Osteocyte (in vitro differentiated cells): Measurements from ENCODE around the gene FBLIM1. TPM values are rescaled to one million over a fixed set of nuclear protein-coding genes. Genes with fewer than 3 reads are reported as not detected.

ENCODE experiments used
- DNase-seq: peaks from one replicate; pipeline ENCODE4 v3.0.0; 2021; ENCODE audit warnings: mixed read lengths; ENCODE audit not compliant: unreplicated experiment; ENCODE audit errors: extremely low spot score
- H3K27ac Mint-ChIP-seq: one replicate; pipeline ENCODE4 v1.8.0; 2021; ENCODE audit warnings: mild to moderate bottlenecking, mixed read lengths; ENCODE audit not compliant: unreplicated experiment
- H3K27me3 Mint-ChIP-seq: one replicate; pipeline ENCODE4 v1.8.0; 2021; ENCODE audit warnings: mixed read lengths; ENCODE audit not compliant: unreplicated experiment
- H3K36me3 Mint-ChIP-seq: one replicate; pipeline ENCODE4 v1.8.0; 2021; ENCODE audit warnings: mixed read lengths; ENCODE audit not compliant: unreplicated experiment
- H3K4me1 Mint-ChIP-seq: one replicate; pipeline ENCODE4 v1.8.0; 2021; ENCODE audit warnings: mixed read lengths; ENCODE audit not compliant: unreplicated experiment
- H3K4me3 Mint-ChIP-seq: one replicate; pipeline ENCODE4 v1.8.0; 2021; ENCODE audit warnings: mild to moderate bottlenecking, moderate library complexity, mixed read lengths; ENCODE audit not compliant: unreplicated experiment
- H3K9me3 Mint-ChIP-seq: one replicate; pipeline ENCODE4 v1.8.0; 2021; ENCODE audit warnings: mixed read lengths; ENCODE audit not compliant: unreplicated experiment
- total RNA-seq: library from RNA; stranded (reverse); gene quantifications from 2 replicates; pipeline ENCODE4 v1.2.1, GENCODE V29; 2021
- TF ChIP-seq, protein P1 (sequence below): fragments of 200-600 bp; sonication (generic); IDR thresholded peaks from 2 replicates; pipeline ENCODE4 v1.5.0; 2021; ENCODE audit warnings: antibody characterized with exemption, mild to moderate bottlenecking, moderate library complexity

Gene FBLIM1
- total RNA-seq, 1 donor from 2014 or later: 149 TPM

- TF ChIP-seq, protein P1, sequence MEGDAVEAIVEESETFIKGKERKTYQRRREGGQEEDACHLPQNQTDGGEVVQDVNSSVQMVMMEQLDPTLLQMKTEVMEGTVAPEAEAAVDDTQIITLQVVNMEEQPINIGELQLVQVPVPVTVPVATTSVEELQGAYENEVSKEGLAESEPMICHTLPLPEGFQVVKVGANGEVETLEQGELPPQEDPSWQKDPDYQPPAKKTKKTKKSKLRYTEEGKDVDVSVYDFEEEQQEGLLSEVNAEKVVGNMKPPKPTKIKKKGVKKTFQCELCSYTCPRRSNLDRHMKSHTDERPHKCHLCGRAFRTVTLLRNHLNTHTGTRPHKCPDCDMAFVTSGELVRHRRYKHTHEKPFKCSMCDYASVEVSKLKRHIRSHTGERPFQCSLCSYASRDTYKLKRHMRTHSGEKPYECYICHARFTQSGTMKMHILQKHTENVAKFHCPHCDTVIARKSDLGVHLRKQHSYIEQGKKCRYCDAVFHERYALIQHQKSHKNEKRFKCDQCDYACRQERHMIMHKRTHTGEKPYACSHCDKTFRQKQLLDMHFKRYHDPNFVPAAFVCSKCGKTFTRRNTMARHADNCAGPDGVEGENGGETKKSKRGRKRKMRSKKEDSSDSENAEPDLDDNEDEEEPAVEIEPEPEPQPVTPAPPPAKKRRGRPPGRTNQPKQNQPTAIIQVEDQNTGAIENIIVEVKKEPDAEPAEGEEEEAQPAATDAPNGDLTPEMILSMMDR: no peak
- Mint-ChIP-seq H3K4me1 (peaks cover 8% of the 10 kb centered on the region), H3K27me3 (no peaks in the 10 kb centered on the region), H3K4me3 (no peak overlapping the region), H3K36me3 (peaks cover 19% of the 10 kb centered on the region), H3K27ac (peak overlapping the region; percentile 5), H3K9me3 (no peaks in the 10 kb centered on the region)
- no peak for DNase-seq
Observed at GRCh38 chr1:15785683-15786082, 27.1 kb downstream of the FBLIM1 start.

- no peaks in the 10 kb centered on the region for H3K9me3 Mint-ChIP-seq
- H3K27me3 Mint-ChIP-seq: no peaks in the 10 kb centered on the region
- H3K4me3 Mint-ChIP-seq: no peak overlapping the region
- H3K4me1 Mint-ChIP-seq: peaks cover 9% of the 10 kb centered on the region
- DNase-seq: no peak
- peaks cover 15% of the 10 kb centered on the region for H3K36me3 Mint-ChIP-seq
- TF ChIP-seq, protein P1: no peak
- peak overlapping the region; percentile 47 for H3K27ac Mint-ChIP-seq
Observed at GRCh38 chr1:15786581-15786980, 28.0 kb downstream of the FBLIM1 start.

GRCh38 chr1:15788624-15789301, 30.2 kb downstream of the FBLIM1 start:
- no peak for DNase-seq
- TF ChIP-seq, protein P1: no peak
- Mint-ChIP-seq H3K27me3 (no peaks in the 10 kb centered on the region), H3K9me3 (no peaks in the 10 kb centered on the region), H3K27ac (peak overlapping the region; percentile 57), H3K4me3 (no peak overlapping the region), H3K4me1 (peaks cover 18% of the 10 kb centered on the region), H3K36me3 (peaks cover 15% of the 10 kb centered on the region)

GRCh38 chr1:15796086-15796462, 37.5 kb downstream of the FBLIM1 start:
- TF ChIP-seq, protein P1: no peak
- H3K27me3 Mint-ChIP-seq: no peaks in the 10 kb centered on the region
- no peaks in the 10 kb centered on the region for H3K9me3 Mint-ChIP-seq
- no peak overlapping the region for H3K4me3 Mint-ChIP-seq
- no peaks in the 10 kb centered on the region for H3K36me3 Mint-ChIP-seq
- peaks cover 58% of the 10 kb centered on the region for H3K4me1 Mint-ChIP-seq
- no peak for DNase-seq
- peak overlapping the region; percentile 84 for H3K27ac Mint-ChIP-seq

GRCh38 chr1:15797614-15798390, 39.2 kb downstream of the FBLIM1 start:
- H3K27ac Mint-ChIP-seq: peak overlapping the region; percentile 84
- H3K27me3 Mint-ChIP-seq: no peaks in the 10 kb centered on the region
- H3K9me3 Mint-ChIP-seq: no peaks in the 10 kb centered on the region
- no peaks in the 10 kb centered on the region for H3K36me3 Mint-ChIP-seq
- no peak for DNase-seq
- peaks cover 67% of the 10 kb centered on the region for H3K4me1 Mint-ChIP-seq
- TF ChIP-seq, protein P1: no peak
- H3K4me3 Mint-ChIP-seq: no peak overlapping the region
